NCI-H128 (cell line): Measurements from ENCODE around the gene PIEZO1.
"Not testable (repeated sequence)": the region's sequence is repeated elsewhere in the genome, so short reads cannot be mapped to it uniquely, and the experiment has no call there.

Experiments used
- DNase-seq: peaks from one replicate; lab custom pipeline; 2025; ENCODE audit not compliant: unreplicated experiment; lab: John Stamatoyannopoulos, UW

The PIEZO1 gene

DNA sequence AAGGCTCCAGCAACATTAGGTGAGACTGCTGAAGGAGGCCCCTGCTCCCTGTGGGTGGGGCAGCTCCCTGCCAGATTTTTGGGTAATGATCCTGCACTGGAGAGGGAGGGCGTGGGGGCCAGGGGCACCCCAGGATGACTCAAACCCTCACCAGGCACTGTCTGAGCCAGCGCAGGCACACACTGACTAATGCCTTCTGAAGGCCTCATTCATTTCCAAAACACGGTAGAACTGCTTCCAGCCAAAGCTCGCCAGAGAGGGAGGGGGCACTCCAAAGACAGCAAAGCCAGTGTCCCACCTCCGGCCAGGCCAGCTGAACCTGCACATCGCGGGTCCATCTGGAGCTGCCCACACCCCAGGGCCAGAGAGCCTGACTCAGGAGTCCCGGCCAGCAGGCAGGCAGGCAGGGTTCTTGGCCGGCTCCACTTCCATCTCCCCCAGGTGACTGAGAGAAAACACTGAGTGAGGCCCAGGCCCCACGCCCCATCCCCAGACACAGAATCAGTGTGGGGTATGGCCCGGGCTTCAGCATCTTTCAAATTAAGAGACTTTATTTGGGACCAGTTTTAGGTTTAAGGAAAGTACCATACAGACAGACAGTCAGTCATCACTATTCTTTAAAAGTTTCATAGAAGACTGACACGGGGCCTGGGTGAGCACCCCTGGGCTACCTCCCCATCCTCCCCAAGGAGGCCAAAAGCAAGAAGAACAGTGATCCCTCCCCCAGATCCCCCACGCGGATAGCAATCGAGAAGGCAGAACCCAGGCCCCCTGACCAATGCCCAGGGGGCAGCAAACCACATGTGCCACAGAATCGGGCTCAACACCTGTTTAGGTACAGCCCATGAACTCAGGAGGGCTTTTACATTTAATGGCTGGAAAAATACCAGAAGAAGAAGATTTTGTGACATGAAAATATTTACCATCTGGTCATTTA, 2.3 kb downstream of the PIEZO1 start:
- no peak for DNase-seq

- DNase-seq = no peak
Measured at GRCh38 chr16:88781140-88782077, 3.6 kb downstream of the PIEZO1 start.

GRCh38 chr16:88780142-88781062, 4.6 kb downstream of the PIEZO1 start:
- DNase-seq = no peak

DNA sequence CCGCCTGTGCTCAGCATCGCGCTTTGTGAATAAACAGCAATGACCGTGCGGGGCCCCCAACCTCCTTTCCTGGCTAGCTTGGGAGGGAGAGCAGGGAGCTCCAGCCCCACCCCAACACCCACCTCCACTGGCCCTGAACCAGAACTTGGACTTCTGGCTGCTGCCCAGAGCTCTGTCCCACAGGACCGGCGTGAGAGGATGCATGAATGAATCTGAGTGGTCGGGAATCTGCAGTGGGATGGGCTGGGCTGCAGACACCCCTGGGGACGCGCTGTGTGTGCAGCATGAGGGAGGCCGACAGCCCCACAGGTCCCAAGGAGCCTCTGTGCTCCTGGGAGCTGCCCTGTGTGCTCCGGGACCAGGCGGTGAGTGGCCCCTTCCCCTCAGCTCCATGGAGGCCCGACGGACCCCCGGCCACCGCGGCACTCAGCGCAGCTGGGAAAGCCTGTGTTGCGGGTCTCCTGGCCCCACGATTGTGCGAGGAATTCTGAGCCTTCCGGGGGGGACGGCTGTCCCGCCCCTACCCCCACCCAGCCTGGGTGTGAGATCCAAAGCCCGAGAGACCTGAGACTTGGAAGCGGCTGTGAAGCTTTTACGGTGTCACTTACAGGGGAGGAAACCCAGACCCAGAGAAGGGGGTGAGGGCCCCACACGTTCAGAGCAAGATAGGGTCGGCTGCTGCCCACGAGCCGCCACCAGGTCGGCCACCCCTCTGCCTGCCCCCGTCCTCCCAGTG, 5.4 kb downstream of the PIEZO1 start:
- DNase-seq = no peak

DNA sequence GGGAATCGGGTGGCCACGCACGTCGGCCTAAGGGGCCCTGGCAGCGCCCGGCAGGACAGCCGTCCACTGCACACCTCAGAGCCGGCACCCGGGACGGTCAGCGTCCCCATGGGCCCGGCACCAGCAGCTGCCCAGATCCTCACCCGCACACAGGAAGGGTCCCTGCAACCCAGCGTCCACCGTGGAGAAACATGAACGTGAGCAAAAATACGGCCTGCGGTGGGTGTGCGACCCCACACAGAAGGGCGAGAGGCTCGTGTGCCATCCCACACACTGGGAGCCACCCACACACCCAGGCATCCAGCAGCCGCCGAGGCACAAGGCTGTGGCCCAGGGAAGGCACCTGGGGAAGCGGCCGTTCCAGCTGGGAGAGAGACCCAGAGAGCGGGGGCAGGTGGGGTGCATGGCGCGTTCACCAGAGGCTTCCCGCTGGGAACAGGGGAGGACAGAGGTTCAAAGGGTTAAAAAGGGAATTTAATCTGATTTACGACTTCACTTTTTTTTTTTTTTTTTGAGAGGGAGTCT, 6.4 kb downstream of the PIEZO1 start:
- DNase-seq = no peak

DNA sequence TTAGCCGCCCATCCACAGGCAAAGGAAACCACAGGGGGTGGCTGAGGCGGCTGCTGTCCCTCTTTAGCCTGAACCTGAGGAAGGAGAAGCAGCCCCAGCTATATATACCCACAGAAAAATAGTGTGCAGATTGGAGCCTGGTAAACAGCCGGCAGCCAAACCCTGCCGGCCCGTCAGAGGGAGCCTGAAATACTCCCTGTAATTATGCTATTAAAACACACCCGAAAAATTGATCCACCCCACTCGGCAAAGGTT, 6.8 kb downstream of the PIEZO1 start:
- DNase-seq = no peak

GRCh38 chr16:88777471-88778270, 7.3 kb downstream of the PIEZO1 start:
- DNase-seq = no peak

DNA sequence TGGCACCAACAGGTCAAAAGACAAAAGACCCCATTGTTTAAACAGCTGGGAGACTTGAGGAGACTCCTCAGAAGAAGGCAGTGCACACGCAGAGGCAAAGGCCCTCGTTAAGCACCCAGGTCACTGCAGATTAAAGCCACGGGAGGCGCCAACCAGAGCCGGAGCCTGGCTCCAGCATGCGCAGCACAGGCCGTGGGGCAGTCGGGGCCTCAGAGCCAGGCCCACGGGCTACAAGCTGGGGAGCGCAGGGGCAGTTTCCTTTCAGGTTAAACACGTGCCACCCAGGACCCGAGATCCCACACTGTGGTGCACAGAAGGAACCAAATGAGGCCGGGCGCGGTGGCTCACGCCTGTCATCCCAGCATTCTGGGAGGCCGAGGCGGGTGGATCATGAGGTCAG, 9.2 kb downstream of the PIEZO1 start:
- DNase-seq = no peak

DNA sequence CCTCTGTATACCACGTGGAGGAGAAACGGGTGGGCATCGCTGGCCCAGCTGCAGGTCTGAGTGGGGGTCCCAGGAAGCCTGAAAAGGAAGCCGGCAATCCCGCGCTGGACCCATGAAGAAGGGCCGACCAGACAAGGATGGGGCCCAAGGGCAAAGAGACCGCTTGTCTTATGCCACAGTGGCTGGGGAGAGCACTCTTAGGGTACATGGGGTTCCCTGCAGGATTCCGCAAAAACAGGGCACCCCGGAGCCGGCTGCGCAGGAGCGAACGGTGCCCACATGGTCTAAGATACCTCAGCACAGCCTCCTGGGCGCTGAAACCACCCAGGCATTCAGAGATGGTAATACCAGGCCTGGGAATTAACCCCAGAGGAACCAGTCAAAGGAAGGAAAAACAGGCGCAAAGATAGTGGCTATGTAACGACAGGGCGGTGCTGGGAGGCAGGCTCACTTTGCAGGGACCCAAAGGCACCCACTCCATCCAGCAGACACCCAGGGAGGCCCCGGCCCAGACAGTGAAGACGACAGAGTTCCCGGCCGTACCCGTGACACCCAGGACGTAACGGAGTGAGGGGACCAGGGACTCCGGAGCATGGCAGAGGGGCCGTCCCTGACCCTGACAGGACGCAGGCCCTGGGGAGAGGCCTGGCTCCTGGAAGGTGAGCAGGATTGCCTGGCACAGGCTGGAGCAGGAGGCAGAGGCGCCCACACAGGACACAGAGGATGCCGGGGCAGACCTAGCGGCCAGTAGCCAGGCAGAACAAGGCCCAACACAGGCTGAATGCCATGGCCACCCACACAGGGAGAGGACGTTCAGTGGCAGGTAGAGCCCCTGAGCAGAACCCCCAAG, 10.3 kb downstream of the PIEZO1 start:
- DNase-seq = no peak

- no peak for DNase-seq
Measured at GRCh38 chr16:88773812-88774291, 11.2 kb downstream of the PIEZO1 start.

DNA sequence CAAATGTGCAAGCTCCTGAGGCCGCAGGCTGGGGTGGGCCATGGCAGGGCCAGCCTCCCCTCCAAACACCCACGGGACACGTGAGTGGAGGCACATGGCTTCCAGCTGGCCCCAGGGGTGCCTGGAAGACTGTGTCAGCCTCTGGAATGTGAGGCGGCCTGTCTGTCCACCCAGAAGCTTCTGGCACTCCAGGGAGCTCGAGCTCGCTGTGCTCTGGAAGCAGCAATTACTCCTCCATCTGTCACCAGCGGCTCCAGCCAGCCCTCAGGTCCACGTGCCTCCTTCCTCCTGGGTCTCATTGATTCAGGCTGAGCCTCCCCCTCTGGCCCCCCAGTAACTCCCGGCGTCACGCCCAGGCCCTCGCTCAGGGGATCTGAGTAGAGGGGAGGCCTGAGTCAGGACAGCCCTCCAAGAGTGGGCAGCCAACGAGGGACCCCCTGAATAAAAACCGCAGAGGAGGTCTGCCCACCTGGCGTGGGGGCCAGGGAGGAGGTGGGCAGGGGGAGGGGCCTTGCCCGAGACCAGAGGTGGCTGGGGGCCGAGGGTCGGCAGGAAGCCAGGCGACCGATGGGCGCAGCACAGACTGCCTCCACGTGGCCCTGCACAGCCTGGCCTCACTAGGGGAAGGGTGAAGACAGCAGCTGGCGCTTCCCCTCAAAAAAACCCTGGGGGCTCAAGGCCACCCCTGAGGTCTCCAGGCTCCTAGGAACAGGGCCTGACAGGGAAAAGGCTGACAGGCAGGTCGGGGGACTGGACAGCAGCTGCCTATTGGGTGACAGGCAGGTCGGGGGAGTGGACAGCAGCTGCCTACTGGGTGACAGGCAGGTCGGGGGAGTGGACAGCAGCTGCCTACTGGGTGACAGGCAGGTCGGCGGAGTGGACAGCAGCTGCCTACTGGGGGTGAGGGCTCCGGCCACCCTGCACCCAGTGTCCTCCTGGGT, 11.9 kb downstream of the PIEZO1 start:
- no peak for DNase-seq

GRCh38 chr16:88771781-88772180, 13.2 kb downstream of the PIEZO1 start:
- not testable (repeated sequence) for DNase-seq

- DNase-seq = no peak
Measured at GRCh38 chr16:88771294-88771772, 13.7 kb downstream of the PIEZO1 start.

GRCh38 chr16:88770461-88771293, 14.3 kb downstream of the PIEZO1 start:
- no peak for DNase-seq

DNA sequence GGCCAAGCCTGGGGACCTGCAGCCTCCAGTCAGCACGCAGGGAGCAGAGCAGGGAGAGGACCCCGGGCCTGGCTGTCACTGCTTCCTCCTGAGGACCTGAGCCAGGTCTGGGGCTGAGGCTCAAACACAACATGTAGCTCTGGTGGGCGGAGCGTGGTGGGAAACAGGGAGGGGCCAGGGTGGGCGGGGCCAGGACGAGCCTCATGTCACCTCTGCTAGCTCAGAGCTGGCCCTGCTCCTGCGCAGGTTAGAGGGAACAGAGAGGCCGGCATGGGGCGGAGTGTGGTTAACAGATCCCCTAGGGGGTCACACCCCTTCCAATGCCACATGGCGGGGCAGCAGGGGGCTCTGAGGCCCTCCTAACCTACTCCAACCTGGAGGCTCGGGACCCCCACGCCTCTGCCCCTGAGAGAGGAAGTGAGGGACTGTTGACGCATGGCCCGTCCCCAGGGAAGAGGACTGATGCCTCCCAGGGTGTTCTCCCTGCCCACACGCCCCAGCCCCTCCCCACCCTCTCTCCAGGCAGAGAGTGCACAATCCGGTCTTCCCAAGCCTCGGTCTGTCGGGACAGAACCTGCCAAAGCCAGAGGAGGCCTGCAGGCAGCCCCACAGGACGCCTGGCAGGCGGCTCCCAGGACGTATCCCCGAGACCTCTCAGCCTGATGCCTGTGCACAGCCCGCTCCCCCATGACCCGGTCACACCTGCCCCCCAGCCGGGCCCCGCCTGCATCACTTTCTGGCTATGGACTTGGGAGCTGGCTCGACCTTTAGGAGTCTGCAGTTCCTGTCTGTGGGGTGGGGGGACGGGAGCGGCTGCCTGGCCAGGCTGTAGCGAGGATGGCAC, 15.2 kb downstream of the PIEZO1 start:
- DNase-seq = no peak
